RCC 7860 (cell line): ENCODE measurements around the gene CSE1L.
A peak's percentile ranks its signal among the peaks of the same experiment; 100 is the strongest.
"Not testable (repeated sequence)": the region's sequence is repeated elsewhere in the genome, so short reads cannot be mapped to it uniquely, and the experiment has no call there.

Experiments used
- DNase-seq: peaks from one replicate; pipeline ENCODE4 v3.0.0-alpha.2; 2015; ENCODE audit warnings: low spot score
- FAIRE-seq: peaks from 2 replicates; lab custom pipeline; 2012; peaks lifted over from hg19 to GRCh38; lab: Jason Lieb, UNC

The CSE1L gene

DNA sequence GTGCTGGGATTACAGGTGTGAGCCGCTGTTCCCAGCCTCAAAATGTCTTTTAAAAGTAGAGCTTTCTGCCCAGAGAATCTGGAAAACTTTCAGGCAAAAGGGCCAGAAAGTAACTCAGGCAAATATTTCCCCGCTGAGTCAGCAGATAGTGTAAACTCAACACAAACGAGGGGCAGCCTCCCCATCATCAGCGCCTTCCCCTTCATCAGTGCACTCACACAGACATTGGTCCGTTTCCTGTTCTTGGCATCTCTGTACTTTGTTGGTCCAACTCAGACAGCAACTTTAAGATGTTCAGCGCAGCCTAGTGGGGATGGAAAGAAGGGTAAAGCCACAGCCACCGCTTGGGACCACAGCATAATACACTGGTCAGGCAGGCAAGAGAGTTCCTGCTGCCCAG lies 69.5 kb downstream of the CSE1L start:
- FAIRE-seq, result no peak
- no peak for DNase-seq

GRCh38 chr20:49118307-49118706 lies 72.2 kb downstream of the CSE1L start:
- DNase-seq, result no peak
- FAIRE-seq, result no peak

DNA sequence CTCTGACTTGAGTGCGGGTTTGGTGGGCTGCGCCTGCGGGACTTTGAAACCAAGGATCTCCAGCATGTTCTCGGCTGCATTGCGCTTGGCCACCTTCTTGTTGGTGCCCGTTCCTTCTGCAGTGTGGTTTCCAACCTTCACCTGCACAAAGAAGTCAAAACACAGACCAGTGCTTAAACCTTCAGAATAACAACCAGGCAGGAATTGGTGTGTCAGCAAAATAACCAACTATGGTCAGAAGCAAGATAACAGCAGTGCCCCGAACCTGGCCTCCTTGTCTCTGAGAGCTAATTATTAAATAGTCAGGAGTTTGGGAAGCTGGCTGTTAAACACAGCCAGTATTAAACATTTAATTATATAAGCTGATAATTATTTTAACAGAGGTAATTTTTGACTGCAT lies 73.9 kb downstream of the CSE1L start:
- FAIRE-seq (no peak), DNase-seq (no peak)

GRCh38 chr20:49122920-49123319 lies 76.8 kb downstream of the CSE1L start:
- no peak for FAIRE-seq

DNA sequence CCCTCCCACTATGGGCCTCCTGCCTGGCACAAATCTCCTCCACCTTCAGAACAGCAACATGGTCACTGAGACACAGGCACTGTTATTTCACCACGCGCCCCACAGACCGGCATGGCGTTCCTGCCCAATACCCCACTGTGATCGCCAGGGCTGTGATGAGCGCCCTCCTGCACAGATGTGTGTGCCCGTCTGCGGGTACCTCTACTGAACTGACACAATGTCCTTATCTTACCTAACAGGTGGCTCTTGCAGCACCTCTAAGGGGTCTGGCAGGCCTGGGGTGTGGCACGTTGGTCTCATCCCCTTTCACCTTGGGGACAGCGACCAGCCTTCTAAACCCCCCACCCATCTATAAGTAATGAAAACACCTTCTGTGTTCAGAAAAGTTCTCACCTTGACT lies 77.9 kb downstream of the CSE1L start:
- FAIRE-seq (no peak), DNase-seq (no peak)

More at GRCh38 chr20:49122920-49123319, 76.8 kb downstream of the CSE1L start:
- no peak for DNase-seq

DNA sequence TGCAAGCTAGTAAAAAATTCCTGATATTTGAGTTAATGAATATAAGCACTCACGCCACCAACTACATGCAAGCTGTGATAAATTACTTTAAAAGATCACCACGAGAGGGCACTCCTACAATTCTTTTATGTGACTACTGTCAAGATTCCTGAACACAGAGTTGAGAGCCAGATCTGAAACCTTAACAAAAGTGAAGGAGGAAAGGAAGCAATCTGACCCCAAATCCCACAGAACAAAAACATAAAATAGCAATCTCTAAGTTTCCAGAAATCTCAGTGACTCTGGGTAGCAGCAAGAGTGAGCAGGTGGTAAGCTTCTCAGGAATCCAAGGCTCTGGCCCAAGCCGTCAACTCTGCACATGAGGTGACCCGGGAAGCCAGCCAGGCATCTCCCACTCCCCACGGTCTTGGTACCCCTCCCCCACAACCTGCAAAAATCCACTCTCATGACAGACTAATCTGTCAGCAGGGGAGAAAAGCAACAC lies 86.9 kb downstream of the CSE1L start:
- FAIRE-seq (peak; percentile 81), DNase-seq (peak; percentile 72)

GRCh38 chr20:49133571-49133970 lies 87.5 kb downstream of the CSE1L start:
- FAIRE-seq (no peak), DNase-seq (no peak)

- DNase-seq, FAIRE-seq: not testable (repeated sequence)
Observed at GRCh38 chr20:49134797-49135196, 88.7 kb downstream of the CSE1L start.

DNA sequence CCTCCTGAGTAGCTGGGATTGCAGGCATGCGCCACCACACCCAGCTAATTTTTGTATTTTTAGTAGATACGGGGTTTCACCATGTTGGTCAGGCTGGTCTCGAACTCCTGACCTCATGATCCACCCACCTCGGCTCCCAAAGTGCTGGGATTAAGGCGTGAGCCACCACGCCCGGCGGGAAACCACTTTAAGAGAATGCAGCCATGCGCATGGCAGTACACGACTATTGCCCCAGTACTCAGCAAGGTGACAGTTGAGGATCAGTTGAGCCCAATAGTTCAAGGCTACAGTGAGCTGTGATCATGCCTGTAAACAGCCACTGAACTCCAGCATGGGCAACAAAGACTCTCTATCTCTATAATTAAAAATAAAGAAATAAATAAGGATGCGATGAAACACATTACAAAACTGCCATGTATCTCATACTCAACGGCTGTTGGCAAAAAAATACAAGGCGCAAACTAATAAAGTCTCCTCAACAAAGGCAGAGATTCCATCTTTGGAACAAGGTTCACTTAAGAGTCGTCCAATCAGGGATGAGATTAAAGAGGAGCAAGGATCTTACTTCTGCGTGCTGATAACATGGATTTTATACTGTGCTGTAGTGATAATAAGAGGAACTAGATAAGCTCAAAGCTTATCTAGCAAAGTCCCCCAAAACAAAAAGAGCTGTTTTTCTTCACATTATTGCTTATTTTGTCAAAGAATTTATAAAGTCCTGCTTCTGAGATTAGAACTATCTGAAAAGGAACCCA lies 90.9 kb downstream of the CSE1L start:
- no peak for DNase-seq
- FAIRE-seq, result no peak

GRCh38 chr20:49138431-49138830 lies 92.3 kb downstream of the CSE1L start:
- no peak for FAIRE-seq
- no peak for DNase-seq

- DNase-seq (no peak), FAIRE-seq (no peak)
Observed at GRCh38 chr20:49140411-49140810, 94.3 kb downstream of the CSE1L start.

DNA sequence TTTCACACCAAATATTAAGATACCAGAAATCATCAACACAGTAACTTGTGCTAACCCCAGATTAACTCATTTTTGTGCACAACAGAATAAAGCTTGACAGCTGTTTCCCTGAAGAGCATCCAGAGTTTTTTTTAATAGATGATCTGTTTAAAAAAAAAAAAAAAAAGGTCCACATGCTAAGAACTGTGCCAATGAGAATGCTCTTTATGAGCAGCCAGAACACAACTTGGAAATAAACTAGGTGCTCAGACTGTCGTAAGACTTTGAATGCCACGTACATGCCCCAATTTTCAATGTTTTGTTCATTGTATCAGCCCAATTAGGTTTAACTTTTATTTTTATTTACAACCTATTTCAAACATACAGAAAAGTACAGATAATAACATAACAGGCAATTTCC lies 94.7 kb downstream of the CSE1L start:
- DNase-seq, result no peak
- FAIRE-seq, result no peak
